Stimulated activated CD8-positive, alpha-beta memory T cell treated with anti-CD3 and anti-CD28 coated beads, Interleukin-2, amount 100 ng/mL, for 48 hours (primary cell): Measurements from ENCODE around the gene MTRF1.
"Not testable (repeated sequence)": the region's sequence is repeated elsewhere in the genome, so short reads cannot be mapped to it uniquely, and the experiment has no call there.

Source experiments
- DNase-seq, 2 donors: peaks; one replicate each; pipeline ENCODE4 v3.0.0-alpha.2; 2020; ENCODE audit warnings: low read depth in 2 of 2

MTRF1 gene

GRCh38 chr13:41282129-41282571 is 18.8 kb upstream of the MTRF1 start:
- DNase-seq = no peak

DNA sequence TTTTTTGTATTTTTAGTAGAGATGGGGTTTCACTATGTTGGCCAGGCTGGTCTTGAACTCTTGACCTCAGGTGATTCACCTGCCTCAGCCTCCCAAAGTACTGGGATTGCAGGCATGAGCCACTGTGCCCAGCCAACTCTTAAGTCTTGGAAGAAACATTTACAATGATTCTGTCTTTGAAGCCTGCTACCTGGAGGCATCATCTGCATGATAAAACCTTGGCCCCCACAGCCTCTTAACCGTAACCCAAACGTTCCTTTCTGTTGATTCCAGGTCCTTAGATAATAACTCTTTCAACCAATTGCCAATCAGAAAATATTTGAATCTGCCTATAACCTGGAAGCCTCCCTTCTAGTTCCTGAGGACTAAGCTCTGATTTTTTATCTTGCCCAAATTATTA is 15.8 kb upstream of the MTRF1 start:
- not testable (repeated sequence) for DNase-seq

DNA sequence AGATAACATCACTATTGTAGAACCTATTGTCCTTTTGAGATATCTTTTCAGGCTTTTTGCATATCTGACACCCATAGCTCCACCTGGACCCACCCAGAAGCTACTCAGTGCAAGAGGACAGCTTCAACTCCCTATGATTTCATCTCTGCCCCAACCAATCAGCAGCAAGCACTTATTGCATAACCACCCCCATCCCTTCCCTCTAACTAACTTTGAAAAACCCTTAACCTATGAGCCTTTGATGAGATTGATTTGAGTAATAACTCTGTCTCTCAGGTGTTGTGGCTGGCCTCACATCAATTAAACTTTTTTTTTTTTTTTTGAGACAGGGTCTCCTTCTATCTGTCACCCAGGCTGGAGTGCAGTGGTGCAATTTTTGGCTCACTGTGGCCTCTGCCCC is 13.4 kb upstream of the MTRF1 start:
- no peak for DNase-seq

GRCh38 chr13:41274881-41275280 is 11.5 kb upstream of the MTRF1 start:
- no peak for DNase-seq

DNA sequence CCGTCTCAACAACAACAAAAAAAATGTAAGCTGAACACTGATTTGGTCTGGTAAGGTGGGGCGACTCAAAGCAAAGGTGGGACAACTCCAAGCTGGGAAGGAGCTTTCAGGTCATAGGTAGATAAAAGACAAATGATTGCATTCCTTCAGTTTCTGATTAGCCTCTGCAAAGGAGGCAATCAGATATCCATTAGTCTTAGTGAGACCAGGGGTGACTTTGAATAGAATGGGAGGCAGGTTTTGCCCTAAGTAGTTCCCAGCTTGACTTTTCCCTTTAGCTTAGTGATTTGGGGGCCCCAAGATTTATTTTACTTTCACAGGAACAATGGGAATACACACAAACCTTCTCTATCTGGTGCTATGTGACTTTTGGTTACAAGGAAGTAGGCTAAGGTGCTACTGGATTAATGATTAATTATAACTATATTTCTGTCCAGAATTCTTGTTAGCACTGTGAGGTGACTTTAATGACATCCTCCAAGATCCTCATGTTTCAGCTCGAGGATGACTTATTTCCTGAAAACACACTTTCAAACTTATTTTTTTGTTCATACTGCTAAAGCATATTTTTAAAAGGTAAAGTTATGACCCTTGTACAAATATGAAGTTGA is 10.6 kb upstream of the MTRF1 start:
- no peak for DNase-seq

GRCh38 chr13:41271456-41272285 is 8.3 kb upstream of the MTRF1 start:
- no peak for DNase-seq

- DNase-seq = no peak
These were observed 5.4 kb upstream of the MTRF1 start for GRCh38 chr13:41268764-41269163.

DNA sequence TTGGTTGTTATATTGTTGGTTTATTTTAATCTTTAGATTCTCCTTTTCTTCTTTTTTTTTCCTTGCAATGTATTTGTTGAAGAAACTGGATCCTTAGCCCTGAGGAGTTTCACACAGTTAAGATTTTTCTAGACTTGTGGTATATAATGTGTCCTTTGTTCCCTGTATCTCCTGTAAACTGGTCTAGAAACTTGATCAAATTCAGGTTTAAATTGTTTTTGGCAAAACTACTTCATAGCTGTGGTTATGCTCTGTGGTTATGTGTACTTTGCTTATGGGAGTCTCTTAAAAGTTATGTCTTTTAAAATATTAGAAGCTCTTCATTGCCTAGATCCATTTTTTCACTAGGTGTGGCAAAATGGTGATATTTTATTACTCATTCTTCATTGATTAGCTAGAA is 3.7 kb upstream of the MTRF1 start:
- DNase-seq = no peak

GRCh38 chr13:41259875-41260501 is 3.4 kb downstream of the MTRF1 start:
- no peak for DNase-seq

GRCh38 chr13:41257535-41257934 is 5.8 kb downstream of the MTRF1 start:
- no peak for DNase-seq

DNA sequence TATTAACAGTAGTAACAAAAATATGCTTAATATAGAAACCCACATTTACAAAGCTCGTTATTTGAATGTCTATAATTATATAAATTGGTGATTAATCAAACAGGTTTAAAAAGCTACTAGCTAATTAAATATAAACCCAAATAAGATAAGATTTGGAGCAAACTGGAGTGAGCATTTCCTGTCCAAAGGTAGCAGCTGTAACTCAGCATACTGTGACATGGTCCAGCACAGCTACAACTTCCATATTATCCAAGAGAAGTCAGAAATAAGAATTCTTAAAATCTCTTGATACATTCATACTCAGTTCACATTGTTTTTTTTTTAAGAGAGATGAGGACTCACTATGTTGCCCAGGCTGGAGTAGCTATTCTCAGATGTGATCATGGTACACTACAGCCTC is 8.5 kb downstream of the MTRF1 start:
- DNase-seq = no peak

DNA sequence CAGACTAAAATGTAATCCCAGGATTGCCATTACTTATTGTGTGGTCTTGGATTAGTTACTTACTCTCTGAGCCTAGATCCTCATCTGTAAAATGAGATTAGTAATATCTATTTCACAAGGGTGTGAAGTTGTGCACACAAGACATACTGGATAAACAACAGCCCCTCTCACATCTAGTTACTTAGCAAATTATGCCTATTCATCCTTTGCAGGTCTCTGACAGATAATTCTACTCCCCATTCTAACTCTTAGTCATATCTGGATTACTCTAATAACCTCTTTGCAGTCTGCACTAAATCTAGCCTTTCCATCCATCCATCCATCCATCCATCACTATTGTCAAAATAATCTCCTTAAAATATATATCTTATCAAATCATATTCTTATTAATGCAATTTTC is 12.4 kb downstream of the MTRF1 start:
- no peak for DNase-seq

DNA sequence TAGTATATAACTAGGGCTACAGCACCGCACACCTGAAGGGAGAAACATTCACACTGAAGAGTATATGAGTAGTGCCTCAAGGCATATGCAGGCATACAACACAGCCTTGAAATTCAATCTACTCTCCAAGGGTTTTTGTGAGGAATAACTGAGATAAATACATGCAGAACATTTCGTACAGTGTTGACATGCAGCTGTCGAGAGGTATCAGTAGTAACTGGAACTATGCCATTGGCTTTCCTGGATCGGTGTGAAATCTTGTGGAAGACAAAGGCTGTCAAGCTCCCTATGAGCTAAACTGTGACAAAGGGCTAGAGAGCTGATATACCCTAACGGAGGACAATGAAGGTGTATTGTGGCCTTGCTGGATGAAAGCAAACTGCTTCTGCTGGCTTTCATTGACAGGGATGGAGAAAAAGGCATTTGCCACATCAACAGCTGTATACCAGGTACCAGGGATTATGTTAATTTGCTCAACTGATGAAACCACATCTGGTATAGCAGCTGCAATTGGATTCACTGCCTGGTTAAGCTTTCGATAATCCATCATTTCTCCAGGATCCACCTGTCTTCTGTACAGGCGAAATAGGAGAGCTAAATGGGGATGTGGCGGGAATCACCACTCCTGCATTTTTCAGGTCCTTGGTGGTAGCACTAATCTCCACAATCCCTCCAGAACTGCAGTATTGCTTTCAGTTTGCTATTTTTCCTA is 16.3 kb downstream of the MTRF1 start:
- DNase-seq = no peak

DNA sequence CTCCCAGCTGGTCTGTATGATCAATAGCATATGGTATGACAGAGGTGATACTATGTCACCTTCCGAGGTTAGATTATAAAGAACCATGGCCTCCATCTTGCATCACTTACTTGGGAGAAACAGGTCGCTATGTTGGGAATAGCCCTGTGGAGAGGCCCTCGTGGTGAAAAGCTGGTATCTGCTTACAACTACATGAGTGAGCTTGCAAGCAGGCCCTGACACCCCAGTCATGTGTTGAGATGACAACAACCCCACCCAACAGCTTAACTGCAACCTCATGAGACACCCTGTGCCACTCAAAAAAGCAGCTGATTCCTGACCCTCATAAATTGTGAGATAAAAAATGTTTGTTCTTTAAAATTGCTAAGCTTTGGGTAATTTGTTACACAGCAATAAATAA is 18.8 kb downstream of the MTRF1 start:
- no peak for DNase-seq

- no peak for DNase-seq
These were observed 21.8 kb downstream of the MTRF1 start for GRCh38 chr13:41241626-41242025.

DNA sequence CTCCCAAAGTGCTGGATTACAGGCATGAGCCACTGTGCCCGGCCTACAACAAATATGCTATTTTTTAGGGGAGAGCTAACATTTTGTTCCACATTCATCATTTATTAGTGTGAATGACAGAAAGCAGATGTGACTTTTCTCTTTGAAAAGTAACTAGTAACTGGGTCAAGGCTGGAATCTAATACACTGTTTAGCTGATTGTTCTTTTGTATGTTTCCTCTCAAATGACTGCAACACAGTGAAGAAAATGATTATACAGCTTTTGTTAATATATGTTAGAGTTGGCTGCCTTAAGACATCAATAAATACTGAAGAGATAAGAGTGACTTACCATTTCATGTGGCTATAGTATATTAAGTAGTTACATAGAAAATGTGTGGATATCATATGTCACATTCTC is 27.0 kb downstream of the MTRF1 start:
- DNase-seq = no peak

DNA sequence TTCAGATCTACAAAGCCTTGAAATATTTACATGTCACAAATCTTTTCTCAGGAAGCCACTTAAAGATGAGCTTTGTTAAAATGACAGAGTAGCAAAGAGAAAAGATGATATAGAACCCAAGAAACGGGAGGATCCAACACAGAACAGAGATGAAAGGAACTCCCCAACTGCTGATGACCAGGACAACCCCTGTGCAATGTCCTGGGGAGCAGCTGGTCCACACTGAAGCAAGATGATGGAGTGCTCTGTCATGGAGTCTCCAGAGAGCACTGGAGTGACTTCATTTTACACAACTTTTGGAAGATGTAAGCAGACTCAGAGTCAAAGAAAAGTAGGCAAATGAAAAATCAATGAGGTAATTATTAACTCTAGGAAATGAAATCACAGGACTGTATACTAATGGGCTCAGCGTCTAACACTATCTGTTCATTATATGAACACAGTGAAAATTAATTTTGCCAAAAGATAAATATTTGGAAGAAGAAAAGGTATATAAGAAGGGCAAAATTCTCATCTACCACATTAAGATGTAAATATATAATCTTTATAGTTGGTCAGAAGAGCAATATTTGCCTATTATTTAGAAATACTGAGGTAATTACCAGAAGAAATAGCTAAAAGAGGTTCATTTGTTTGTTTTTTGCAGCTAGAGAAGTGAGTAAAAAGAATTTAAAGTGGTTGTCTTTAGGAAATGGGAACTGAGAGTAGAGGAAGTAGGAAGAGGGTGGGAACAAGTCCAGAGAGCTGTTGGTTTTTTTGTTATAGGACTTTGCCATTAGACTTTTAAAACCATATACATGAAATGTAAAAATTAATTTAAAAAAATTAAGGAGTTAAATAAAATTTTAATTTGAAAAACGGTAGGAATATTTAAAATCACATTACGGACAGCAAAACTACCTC is 30.5 kb downstream of the MTRF1 start:
- DNase-seq = no peak

DNA sequence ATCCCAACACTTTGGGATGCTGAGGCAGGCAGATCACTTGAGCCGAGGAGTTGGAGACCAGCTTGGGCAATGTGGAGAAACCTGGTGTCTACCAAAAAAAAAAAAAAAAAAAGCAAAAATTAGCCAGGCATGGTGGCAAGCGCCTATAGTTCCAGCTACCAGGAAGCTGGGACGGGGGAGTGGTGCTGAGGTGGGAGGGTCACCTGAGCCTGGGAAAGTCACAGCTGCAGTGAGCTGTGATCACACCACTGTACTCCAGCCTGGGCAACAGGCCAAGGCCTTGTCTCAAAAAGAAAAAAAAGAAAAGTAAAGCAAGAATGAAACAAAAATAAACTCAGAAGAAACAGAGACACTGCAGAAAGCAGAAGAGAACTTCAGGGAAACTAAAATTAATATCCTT is 31.6 kb downstream of the MTRF1 start:
- no peak for DNase-seq

GRCh38 chr13:41231025-41231677 is 32.2 kb downstream of the MTRF1 start:
- no peak for DNase-seq

- no peak for DNase-seq
These were observed 34.0 kb downstream of the MTRF1 start for GRCh38 chr13:41229356-41229755.
